Measurements from ENCODE around the gene LGI1.

GRCh38 chr10:93756118-93756517 is 1.6 kb upstream of the LGI1 start:
- TF ChIP-seq ESRRA (CRISPR knock-in tag; IDR thresholded peaks at IDR 0.05; ENCODE audit: borderline replicate concordance), result no peak
- TF ChIP-seq CTCF (IDR thresholded peaks at IDR 0.05), result no peak
